HG03439 (cell line): ENCODE measurements around the gene IL1F10.
"Not testable (repeated sequence)": the region's sequence is repeated elsewhere in the genome, so short reads cannot be mapped to it uniquely, and the experiment has no call there.

Source experiments
- ATAC-seq: cut with Tn5 transposase; IDR thresholded peaks from one replicate; pipeline ENCODE4 v1.9.1; 2021; ENCODE audit warnings: mild to moderate bottlenecking, moderate library complexity; ENCODE audit not compliant: unreplicated experiment

Gene IL1F10

DNA sequence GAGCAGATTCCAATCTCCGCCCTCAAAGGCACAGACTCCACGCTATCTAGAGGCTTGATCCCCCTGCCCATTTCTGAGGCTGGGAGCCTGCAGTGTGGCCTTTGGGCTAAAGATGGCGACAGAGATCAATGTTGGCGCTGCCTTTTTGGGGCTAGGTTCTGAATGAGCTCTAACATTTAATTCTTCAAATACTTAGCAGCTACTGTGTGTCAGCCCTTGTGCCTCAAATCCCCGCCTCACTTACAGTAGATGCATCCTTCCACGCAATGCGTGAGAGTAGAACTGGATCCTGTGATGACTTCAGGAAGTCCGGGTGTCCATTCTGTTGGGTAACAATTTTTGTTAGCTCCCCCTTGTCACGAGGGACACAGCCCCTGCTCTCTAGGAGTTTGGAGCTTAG is 12.4 kb downstream of the IL1F10 start:
- no peak for ATAC-seq

DNA sequence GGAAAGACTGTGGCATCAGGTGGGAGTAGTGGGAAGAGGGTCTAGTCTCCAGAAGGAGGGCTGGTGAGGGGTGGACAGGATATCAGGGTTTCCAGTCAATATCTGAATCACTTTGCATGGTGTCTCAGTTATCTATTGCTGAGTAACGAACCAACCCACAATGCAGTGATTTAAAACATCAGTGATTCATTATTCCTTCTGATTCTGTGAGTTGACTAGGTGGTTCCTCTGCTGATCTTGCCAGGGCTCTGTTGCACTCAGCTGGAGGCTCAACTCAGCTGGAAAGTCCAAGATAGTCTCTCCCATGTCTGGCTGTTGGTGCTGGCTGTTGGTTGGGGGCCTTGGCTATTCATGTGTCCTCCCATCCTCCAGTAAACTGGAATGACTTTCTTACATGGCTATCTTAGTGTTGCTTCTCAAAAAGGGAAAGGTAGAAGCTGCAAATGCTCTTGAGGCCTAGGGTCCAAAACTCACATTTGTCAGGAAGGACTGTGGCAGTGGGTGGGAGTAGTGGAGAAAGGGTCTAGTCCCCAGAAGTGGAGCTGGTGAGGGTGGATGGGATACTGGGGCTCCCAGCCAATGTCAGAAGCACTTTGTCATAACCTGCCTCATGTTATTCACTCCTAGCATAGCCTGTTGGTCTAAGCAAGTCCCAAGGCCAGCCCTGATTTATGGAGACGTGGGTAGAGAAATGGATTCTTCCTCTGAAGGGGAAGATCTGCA is 13.9 kb downstream of the IL1F10 start:
- no peak for ATAC-seq

DNA sequence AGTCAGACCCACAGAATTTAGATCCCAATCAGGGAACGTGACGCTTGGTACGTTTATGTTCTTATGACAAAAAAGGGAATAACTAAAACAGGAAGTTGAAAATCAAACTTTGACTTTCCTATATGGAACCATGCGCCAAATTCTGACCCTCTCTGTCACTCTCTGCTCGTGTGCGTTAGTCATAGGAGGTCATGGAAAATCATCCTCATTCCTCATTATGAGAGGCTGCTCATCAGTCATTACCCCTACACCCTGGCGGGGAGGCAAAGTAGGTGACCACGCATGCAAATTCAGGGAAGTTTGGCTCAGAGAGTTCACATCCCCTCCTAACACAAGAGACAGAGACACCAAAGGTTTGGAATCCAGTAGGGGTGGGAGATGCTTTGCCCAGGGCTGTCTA is 15.5 kb downstream of the IL1F10 start:
- no peak for ATAC-seq

DNA sequence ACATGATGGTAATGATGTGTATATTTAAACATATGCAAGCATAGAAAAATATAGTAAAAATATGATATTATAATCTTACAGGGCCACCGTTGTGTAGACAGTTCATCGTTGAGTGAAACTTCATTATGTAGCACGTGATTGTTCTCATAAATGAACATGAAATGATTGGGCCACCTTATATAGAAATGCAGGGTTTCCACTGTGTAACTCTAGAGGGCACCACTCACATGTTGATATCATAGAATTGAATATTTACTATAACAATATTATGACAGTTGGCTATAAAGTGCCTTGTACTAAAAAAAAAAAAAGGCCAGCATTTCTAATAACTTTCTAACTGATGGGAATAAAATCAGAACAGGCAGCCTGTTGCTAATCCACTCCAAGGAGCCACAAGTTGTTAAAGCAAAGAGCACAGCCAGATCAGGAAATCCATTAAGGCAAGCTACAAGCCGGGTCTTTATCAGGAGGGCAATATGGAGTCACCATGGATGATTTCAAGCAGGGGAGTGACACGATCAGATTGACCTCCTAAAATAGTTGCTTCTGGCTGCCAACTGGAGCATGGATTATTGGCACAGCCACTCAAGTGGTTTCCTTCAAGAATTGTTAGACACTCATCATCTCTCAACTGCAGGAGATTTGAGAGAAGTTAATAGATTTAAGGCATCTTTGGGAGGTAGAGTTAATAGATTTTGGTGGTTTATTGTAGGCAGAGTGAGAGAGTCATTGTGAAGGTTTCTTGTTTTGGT is 16.7 kb downstream of the IL1F10 start:
- ATAC-seq, result no peak

DNA sequence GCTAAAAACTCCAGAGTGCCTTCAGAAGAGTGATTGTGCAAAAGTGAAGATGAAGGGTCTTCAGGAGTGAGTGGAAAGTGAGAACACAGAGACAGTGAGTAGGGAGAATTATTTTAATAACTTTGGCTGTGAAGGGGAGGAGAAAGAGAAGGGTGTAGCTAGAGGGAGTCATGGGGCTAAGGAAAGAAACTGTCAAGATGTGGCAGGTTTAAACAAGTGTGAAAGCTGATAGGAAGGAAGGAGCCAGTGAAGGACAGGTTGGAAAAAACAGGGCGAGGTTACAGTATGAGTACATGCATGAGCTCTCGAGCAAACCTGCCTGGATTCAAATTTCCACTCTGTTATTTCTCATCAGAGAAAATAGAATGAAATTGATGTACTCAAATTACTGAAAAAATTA is 17.8 kb downstream of the IL1F10 start:
- no peak for ATAC-seq

DNA sequence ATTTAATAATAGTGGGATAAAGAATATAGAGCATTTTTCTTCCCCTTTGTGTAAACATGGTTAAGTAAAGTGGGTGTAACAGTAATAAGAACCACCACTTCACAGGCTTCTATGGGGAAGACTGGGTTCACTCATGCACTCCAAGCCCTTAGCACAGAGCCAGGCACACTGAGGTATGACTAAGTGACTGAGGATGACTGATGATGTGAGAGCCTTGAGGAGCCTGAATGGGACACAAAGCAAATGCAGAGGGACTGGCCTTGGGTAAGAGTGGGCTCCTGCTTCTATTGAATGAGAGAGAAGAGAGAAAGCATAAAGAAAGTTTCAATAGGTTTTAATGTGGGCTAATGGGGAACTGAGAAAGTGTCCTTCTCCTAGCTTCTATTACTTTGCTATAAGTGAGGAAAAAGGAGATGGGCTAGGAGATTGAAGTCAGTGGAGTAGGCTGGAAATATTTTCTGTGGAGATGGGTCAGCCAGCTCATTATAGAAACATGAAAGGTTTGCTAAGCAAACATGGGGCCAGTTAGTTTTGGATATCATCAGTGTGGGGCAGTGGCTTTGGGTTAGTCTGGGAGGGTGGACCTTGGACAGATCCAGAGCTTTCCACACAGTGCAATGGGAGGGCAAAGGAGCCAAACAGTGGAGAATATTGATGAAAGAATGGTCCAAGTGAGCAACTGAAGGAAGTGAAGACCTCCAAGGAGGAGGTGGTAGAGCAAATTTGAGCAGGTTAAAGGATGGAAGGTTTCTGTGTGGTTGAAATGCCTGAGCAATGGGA is 20.6 kb downstream of the IL1F10 start:
- ATAC-seq, result no peak

DNA sequence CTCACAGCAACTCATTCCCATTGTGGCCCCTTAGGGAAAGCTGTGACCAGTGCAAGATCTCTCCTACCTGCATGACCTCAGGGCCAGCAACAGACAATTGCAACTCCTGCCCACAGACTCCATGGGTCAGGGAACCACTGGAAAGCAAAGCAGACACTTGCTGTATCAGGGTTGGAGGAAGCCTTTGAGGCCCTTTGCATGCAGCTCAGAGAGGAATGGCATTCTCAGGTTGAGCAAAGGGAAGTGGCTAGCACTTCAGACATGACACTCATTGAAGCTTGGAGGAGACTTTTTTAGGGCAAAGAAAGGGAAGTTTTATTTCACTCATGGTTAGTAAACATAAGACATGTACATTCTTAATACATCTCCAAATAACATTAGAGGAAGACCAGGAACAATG is 22.1 kb downstream of the IL1F10 start:
- ATAC-seq, result no peak

DNA sequence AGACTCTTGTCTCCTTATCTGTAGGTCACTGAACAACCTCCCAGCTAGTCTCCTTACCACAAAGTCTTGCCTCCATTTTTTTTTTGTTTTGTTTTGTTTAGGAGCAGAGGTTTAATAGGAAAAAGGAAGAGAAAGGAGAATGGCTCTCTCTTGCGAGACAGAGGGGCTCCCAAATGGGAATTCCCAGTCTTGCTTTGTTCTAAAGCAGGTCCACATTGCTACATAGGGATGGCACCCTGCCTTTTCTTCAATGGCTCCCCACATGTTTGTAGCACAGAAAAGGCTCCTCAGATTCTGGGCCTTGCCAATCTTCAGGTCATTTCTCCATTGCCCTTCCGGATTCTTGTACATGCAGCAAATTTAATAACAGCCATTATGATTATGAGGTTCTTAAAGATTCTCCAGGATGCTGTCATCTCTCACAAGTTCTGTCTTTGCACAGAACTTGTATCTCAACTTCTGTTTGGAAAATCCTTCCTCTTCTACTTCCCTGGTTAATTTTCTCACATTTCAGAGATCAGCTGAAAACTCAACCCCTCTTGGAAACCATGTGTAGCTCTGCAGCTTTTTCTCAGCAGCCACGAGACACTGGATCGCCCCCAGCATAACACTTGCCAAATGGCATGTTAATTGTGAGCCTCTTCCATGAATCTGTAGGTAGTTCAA is 23.6 kb downstream of the IL1F10 start:
- no peak for ATAC-seq

DNA sequence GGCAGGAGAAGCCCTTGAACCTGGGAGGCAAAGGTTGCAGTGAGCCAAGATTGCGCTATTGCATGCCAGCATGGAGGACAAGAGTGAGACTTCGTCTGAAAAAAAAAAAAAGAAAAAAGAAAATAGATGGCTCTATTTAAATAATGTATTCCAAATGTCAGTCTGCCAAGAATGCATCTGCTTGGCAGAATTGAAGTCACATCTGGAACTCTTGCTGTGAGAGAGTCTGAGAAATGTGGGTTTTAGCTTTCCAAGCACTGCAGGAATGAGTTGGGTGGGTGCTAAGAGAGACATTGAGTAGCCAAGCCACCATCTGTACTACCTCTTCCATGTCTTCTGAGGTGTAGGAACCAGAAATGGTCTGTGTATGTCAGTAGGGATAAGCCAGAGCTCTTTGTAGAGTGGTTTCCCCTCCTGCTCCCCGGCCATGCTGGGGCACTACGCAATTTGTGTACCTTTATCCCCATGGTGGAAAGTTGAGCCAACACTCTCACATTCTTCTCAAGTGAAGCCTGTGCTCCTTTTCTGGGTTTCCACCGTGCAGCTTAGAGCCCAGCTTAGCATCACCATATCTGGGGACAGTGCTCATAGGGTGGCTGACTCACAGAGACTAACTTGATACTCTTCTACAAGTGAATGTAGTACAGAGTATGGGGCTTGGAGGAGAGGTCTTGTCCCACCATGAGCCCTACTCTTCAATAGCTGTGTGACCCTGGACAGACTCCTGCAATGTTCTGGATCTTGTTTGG is 25.3 kb downstream of the IL1F10 start:
- no peak for ATAC-seq

DNA sequence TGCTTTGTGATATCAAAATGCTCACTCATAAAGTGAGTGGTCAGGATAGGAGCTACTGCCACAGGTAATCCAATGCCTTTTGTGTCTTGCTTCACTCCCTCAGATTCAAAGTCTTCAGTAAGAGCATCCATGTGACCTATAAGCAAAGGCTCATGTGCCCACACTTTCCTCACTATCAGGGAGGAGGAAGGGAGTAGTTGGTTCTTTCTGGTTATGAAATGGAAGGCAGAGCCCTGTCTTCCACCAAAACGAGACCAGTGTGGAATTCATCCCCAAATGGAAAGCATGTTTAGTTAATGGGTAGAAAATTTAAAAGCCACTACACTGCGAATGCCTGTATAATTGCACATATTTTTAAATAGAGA is 25.8 kb downstream of the IL1F10 start:
- no peak for ATAC-seq

DNA sequence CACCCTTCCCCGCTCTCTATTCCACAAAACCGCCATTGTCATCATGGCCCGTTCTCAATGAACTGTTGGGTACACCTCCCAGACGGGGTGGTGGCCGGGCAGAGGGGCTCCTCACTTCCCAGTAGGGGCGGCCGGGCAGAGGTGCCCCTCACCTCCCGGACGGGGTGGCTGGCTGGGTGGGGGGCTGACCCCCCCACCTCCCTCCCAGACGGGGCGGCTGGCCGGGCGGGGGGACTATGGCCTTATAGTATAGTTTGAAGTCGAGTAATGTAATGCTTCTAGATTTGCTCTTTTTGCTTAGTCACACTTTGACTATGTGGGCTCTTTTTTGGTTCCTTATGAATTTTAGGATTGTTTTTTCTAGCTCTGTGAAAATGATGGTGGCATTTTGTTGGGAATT is 28.5 kb downstream of the IL1F10 start:
- ATAC-seq, result not testable (repeated sequence)

DNA sequence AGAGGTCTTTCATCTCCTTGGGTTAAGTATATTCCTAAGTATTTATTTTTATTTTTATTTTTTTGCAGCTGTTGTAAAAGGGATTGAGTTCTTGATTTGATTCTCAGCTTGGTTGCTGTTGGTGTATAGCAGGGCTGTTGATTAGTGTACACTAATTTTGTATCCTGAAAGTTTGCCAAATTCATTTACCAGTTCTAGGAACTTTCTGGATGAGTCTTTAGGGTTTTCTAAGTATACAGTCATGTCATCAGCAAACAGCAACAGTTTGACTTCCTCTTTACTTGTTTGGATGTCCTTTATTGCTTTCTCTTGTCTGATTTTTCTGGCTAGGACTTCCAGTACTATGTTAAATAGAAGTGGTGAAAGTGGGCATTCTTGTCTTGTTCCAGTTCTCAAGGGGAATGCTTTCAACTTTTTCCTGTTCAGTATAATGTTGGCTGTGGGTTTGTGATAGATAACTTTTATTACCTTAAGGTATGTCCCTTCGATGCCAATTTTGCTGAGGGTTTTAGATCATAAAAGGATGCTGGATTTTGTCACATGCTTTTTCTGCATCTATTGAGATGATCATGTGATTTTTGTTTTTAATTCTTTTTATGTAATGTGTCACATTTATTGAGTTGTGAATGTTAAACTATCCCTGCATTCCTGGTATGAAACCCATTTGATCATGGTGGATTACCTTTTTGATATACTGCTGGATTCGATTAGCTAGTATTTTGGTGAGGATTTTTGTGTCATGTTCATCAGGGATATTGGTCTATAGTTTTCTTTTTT is 29.3 kb downstream of the IL1F10 start:
- ATAC-seq, result not testable (repeated sequence)

DNA sequence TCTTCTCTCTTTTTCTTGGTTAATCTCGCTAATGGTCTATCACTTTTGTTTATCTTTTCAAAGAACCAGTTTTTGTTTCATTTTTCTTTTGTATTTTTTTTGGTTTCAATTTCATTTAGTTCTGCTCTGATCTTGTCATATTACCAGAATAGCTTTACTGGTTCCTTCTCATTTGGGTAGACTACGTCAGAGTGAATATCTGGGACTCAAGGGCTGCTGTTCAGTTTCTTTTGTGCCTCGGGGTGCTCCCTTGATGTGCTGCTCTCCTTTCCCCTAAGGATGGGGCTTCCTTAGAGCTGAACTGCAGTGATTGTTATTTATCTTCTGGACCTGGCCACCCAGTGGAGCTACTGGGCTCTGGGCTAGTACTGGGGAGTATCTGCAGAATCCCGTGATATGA is 30.3 kb downstream of the IL1F10 start:
- peak; percentile 63 for ATAC-seq

DNA sequence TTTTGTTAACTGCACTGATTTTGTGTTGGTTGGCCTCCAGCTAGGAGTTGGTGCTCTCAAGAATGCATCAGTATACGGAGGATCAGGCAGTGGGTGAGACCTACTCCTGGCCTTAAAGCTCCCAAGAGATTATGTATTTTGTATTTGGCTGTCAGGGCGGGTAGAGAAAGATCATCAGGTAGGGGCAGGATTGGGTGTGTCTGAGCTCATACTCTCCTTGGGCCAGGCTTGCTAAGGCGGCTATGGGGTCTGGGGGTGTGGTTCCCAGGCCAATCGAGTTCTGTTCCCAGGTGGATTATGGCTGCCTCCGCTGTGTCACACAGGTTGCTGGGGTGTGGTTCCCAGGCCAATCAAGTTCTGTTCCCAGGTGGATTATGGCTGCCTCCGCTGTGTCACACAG is 30.8 kb downstream of the IL1F10 start:
- no peak for ATAC-seq

DNA sequence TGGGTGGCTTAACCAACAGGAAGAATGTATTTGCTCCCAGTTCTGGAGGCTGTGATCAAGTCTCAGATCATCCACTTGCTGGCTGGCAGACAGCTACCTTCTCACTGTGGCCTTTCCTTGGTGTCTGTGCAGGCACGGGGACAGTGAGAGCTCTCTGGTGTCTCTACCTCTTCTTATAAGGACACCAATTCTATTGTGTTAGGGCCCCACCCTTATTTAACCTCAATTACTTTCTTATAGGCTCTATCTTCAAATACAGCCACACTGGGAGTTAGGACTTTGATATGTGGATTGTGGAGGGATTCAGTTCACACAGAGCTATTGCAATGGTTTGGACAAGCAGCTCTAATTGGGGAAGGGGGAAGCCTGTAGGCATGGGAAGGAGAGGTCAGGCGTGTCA is 34.4 kb downstream of the IL1F10 start:
- no peak for ATAC-seq

DNA sequence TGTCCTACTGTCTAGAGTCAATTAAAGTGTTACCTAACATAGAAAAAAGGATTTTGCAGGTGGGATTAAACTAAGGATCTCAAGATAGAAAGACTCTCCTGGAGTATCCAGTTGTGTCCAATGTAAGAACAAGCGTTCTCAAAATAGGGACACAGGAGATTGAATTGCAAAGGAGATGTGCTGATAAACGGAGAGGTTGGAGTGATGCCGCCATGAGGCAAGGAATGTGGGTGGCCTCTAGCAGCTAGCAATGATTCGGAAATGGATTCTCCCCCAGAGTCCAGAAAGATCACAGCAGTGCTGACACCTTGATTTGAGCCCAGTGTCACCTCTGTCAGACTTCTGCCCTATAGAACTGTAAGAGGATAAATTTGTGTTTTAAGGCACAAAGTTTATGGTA is 35.5 kb downstream of the IL1F10 start:
- ATAC-seq, result no peak

DNA sequence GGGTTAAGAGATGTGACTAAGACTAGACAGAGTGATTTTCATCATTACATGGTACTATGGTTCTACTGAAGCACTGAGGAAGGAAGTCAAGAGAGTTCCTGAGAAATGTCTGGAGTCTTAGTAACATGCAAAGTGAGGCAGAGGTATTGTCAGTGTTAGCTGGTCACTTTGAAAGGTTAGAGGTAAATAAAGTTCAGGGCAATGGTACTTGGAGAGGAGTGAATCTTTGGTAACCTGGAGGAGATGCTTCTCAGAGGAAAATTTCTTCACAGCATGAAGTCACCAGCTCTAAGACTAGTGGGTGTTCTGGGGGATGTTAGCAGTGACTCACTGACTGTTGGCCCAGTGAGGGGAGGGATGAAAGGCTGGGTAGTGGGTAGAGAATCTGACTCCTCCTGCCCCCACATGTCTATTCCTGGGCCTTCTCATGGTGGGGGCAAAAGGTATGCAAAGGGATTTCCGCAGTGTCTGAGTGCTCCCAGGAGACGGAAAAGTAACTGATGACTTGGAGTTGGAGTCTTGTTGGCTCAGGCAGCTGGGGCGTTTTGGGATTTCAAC is 36.4 kb downstream of the IL1F10 start:
- no peak for ATAC-seq

DNA sequence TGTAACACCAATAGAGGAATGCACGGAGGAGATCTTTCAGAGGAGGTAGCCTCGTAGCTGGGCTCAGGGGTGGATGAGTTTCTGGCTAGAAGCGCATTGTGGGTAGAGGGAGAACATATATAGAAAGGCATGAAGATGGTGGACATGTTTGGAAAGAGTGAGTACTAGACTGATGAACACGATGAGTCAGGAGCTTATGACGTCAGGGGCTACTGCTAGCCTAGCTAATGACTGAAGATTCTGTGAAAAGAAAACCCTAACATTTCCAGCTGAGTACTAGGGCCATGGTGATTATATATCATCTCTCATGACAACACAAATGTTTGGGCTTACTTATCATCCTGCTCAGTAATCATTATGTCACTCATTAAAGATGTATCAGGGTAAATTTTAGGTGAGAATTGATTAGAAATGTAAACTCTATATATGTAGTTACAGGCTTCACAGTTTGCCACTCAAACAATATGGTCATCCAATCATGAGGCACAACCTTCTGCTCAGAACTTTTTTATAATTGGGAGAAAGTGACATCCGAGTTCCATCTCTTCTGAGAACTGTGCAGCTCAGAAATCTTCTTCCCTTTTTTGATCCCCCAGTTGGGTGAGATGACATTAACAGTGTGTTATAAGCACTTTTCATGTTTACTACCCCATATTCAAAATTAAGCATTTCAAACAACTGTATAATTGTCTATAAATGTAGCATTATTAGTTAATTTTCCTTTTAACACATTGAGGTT is 37.4 kb downstream of the IL1F10 start:
- ATAC-seq, result no peak

DNA sequence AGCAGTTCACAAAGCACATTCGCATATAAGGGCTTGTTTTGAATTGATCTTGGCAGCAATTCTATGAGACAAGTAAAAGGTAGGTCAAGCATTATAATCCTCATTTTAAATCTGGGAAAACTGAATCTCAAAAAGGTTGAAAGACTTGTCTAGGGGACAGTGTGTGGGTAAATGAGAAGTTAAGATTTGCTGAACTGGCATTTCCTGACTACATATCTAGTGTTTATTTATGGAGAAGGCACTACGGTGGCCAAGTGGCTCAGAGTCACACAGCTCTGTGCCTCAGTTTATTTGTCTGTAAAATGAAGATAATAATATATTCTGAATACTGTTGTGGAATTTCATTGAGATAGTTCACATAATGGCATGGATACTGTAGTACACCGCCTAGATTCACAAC is 43.4 kb downstream of the IL1F10 start:
- ATAC-seq, result no peak
